Measurements from ENCODE around the gene FLAD1. TPM values are rescaled to one million over a fixed set of nuclear protein-coding genes. Genes with fewer than 3 reads are reported as not detected.

Gene FLAD1
- total RNA-seq, 1 experiment from 2014 or later, result 75.1 TPM

DNA sequence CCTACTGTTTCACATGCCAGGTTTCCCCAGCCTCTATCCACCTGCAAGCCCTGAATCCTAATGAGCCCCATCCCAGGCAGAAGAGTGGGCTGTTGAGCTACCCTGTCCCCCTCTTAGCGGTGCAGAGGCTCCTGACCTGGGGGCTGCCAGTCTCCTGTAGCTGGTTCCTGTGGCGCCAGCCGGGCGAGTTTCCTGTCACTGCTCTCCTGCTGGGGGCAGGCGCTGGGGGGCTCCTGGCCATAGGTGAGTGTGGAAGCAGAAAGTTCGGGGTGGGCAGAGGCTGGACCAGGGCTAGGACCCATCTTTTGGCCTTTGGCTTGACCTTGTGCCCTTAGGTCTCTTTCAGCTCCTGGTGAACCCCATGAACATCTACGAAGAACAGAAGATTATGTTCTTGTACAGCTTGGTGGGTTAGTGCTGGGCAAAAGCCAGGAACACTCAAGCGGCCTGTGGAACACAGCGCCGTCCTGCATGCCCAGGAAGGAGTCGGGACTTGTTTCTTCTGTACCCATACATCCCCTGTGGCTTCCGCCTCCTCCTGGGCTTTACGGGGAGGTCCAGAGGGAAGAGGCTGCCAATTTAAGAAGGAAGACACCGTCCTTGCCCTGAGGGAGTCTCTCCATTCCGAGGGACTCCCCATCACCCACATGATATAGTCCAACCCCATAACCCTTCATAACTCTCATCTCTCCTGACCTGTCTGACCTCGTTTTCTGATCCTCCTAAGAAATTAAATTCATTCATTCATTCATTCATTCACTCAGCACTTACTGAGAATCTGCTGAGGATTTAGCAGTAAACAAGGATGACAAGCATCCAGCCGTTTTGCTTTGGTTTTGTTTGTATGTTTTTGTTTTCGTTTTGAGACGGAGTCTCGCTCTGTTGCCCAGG is 51.4 kb downstream of the FLAD1 start:
- no peaks in the 10 kb centered on the region for H3K36me3 Mint-ChIP-seq (ENCODE audit: insufficient read depth, unreplicated experiment)
- BruUV-seq (replicated peaks), result no TSS peak
- H3K9me3 Mint-ChIP-seq (ENCODE audit: low read depth, unreplicated experiment), result no peaks in the 10 kb centered on the region
- peaks cover 17% of the 10 kb centered on the region for H3K4me1 Mint-ChIP-seq (ENCODE audit: low read depth, unreplicated experiment)
- CTCF ChIA-PET, result interaction anchor here (1.9 kb wide), 1 partner anchor 16 kb away, joined by 5 read pairs; the partner anchor contains the start of gene ADAM15
- no peak overlapping the region for H3K27ac Mint-ChIP-seq (ENCODE audit: unreplicated experiment)
- H3K4me3 Mint-ChIP-seq (ENCODE audit: low read depth, unreplicated experiment), result no peak overlapping the region
- peaks cover 22% of the 10 kb centered on the region for H3K27me3 Mint-ChIP-seq (ENCODE audit: unreplicated experiment)
- intact Hi-C loops (cut with micrococcal nuclease; ENCODE audit: unreplicated experiment), result no loop called here
- no peak for DNase-seq
- TF ChIP-seq, protein P1, sequence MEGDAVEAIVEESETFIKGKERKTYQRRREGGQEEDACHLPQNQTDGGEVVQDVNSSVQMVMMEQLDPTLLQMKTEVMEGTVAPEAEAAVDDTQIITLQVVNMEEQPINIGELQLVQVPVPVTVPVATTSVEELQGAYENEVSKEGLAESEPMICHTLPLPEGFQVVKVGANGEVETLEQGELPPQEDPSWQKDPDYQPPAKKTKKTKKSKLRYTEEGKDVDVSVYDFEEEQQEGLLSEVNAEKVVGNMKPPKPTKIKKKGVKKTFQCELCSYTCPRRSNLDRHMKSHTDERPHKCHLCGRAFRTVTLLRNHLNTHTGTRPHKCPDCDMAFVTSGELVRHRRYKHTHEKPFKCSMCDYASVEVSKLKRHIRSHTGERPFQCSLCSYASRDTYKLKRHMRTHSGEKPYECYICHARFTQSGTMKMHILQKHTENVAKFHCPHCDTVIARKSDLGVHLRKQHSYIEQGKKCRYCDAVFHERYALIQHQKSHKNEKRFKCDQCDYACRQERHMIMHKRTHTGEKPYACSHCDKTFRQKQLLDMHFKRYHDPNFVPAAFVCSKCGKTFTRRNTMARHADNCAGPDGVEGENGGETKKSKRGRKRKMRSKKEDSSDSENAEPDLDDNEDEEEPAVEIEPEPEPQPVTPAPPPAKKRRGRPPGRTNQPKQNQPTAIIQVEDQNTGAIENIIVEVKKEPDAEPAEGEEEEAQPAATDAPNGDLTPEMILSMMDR (IDR thresholded peaks at IDR 0.05; ENCODE audit: unreplicated experiment), result no peak

DNA sequence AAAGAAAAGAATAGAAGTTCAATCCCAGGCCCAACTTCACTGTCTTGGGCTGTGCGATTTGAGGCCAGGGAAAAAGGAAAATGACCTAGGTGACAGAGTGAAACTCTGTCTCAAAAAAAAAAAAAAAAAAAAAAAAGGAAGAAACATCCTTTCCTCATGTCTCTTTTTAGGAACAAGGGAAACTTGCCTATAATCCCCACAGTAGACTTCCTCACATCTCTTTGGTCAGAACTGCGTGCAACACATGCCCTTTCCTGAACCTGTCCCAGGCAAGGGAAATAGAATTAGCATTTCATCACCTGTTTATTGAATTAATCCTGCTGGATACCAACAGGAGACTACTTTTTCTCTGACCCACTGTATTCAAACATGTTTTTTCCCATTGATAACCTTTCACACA is 52.8 kb downstream of the FLAD1 start:
- BruUV-seq (replicated peaks), result no TSS peak
- Mint-ChIP-seq H3K27ac (ENCODE audit: unreplicated experiment) (no peak overlapping the region), H3K27me3 (ENCODE audit: unreplicated experiment) (peaks cover 20% of the 10 kb centered on the region), H3K9me3 (ENCODE audit: low read depth, unreplicated experiment) (no peaks in the 10 kb centered on the region), H3K4me1 (ENCODE audit: low read depth, unreplicated experiment) (peaks cover 17% of the 10 kb centered on the region), H3K36me3 (ENCODE audit: insufficient read depth, unreplicated experiment) (no peaks in the 10 kb centered on the region), H3K4me3 (ENCODE audit: low read depth, unreplicated experiment) (no peak overlapping the region)
- intact Hi-C loops (cut with micrococcal nuclease; ENCODE audit: unreplicated experiment), result no loop called here
- no peak for DNase-seq
- CTCF ChIA-PET, result no interaction called here
- TF ChIP-seq, protein P1 (IDR thresholded peaks at IDR 0.05; ENCODE audit: unreplicated experiment), result no peak

DNA sequence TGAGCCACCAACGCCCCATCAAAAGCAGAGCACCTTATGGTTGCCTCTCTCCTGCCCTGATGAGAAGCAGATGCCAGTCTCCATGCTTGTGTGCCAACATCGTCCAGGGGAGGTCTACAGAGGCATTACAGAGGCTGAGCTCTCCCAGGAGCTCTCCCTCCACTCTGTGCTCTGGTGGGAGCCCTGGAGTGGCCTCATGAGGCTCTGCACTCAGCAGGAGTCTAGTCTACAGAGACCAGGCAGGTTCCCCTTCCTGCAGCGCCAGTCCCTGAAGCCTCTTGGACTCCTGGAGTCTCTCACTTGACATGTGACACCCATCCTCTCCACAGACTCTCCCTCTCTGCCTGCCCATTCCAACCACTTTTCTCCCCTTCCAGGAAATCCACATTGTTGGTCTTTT is 53.9 kb downstream of the FLAD1 start:
- intact Hi-C loops (cut with micrococcal nuclease; ENCODE audit: unreplicated experiment), result no loop called here
- Mint-ChIP-seq H3K27ac (ENCODE audit: unreplicated experiment) (no peak overlapping the region), H3K27me3 (ENCODE audit: unreplicated experiment) (peaks cover 20% of the 10 kb centered on the region), H3K4me3 (ENCODE audit: low read depth, unreplicated experiment) (no peak overlapping the region), H3K9me3 (ENCODE audit: low read depth, unreplicated experiment) (no peaks in the 10 kb centered on the region), H3K4me1 (ENCODE audit: low read depth, unreplicated experiment) (peaks cover 17% of the 10 kb centered on the region), H3K36me3 (ENCODE audit: insufficient read depth, unreplicated experiment) (no peaks in the 10 kb centered on the region)
- CTCF ChIA-PET, result interaction anchor here (1.2 kb wide), 1 partner anchor 8 kb away, joined by 4 read pairs; no protein-coding TSS in a partner anchor
- no TSS peak for BruUV-seq (replicated peaks)
- TF ChIP-seq, protein P1 (IDR thresholded peaks at IDR 0.05; ENCODE audit: unreplicated experiment), result no peak
- no peak for DNase-seq

DNA sequence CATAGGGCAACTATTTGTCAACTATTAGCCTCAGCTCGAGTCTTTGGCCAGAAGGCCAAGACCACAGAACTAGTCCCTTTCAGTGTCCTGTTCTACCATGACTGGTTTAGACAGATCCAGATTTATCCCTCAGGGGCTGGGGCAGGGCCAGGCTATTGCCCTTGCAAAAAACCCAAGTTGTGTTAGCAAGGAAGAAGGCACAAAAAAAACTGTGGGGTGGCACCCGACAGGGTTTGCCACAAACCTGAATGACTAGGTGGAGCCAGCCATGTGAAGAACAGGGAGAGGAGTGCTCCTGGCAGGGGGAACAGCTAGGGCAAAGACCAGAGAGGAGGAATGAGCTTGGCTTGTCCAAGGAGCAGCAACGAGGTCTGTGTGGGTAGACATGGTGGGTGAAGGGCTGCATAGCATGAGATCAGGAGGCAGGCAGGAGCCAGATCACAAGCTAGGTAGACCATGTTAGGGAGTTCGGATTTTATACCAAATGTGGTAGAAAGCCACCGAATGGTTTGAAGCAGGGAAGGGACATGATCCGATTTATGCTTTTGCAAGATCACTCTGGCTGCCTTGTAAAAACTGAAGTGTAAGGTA is 54.8 kb downstream of the FLAD1 start:
- Mint-ChIP-seq H3K4me3 (ENCODE audit: low read depth, unreplicated experiment) (no peak overlapping the region), H3K27me3 (ENCODE audit: unreplicated experiment) (peaks cover 20% of the 10 kb centered on the region), H3K27ac (ENCODE audit: unreplicated experiment) (no peak overlapping the region), H3K4me1 (ENCODE audit: low read depth, unreplicated experiment) (peaks cover 17% of the 10 kb centered on the region), H3K9me3 (ENCODE audit: low read depth, unreplicated experiment) (no peaks in the 10 kb centered on the region), H3K36me3 (ENCODE audit: insufficient read depth, unreplicated experiment) (no peaks in the 10 kb centered on the region)
- CTCF ChIA-PET, result no interaction called here
- TF ChIP-seq, protein P1 (IDR thresholded peaks at IDR 0.05; ENCODE audit: unreplicated experiment), result no peak
- intact Hi-C loops (cut with micrococcal nuclease; ENCODE audit: unreplicated experiment), result no loop called here
- no TSS peak for BruUV-seq (replicated peaks)
- no peak for DNase-seq
